ENCODE measurements around the gene LGR6.
"Not testable (repeated sequence)": the region's sequence is repeated elsewhere in the genome, so short reads cannot be mapped to it uniquely, and the experiment has no call there.

The LGR6 gene, protein sequence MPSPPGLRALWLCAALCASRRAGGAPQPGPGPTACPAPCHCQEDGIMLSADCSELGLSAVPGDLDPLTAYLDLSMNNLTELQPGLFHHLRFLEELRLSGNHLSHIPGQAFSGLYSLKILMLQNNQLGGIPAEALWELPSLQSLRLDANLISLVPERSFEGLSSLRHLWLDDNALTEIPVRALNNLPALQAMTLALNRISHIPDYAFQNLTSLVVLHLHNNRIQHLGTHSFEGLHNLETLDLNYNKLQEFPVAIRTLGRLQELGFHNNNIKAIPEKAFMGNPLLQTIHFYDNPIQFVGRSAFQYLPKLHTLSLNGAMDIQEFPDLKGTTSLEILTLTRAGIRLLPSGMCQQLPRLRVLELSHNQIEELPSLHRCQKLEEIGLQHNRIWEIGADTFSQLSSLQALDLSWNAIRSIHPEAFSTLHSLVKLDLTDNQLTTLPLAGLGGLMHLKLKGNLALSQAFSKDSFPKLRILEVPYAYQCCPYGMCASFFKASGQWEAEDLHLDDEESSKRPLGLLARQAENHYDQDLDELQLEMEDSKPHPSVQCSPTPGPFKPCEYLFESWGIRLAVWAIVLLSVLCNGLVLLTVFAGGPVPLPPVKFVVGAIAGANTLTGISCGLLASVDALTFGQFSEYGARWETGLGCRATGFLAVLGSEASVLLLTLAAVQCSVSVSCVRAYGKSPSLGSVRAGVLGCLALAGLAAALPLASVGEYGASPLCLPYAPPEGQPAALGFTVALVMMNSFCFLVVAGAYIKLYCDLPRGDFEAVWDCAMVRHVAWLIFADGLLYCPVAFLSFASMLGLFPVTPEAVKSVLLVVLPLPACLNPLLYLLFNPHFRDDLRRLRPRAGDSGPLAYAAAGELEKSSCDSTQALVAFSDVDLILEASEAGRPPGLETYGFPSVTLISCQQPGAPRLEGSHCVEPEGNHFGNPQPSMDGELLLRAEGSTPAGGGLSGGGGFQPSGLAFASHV

DNA sequence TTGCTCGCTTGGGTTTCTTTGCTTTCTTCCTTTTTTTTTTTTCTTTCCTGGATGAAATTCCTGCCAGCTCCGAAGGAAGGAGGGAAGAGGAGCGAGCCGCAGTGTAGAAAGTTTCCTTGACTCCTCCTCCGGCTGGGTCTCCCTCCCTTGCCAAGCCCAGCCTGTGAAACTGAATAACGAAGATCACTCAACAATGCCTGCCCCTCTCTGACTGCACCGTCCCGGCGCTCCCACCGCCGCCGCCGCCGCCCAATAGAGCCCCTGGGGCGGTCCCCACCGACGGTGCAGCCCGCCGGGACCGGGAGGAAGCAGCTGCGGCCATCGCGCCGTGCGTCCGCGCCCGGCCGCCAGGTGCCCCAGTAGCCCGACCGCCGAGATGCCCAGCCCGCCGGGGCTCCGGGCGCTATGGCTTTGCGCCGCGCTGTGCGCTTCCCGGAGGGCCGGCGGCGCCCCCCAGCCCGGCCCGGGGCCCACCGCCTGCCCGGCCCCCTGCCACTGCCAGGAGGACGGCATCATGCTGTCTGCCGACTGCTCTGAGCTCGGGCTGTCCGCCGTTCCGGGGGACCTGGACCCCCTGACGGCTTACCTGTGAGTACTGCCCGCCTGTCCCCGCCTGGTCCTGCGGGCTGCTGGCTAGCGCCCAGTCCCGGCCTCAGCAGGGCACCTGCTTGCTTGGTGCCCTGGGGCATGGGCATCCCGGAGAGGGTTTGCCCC lies at the start of gene LGR6:
TSS of gene LGR6 (plus strand) at position 186 of the 714 bp plus-strand sequence. CDS start at position 377, 191 bp downstream.
- in situ Hi-C loops (cut with MboI; ENCODE audit: low sequenced_read_pairs): loop anchor here (10.0 kb wide), 1 partner anchor 121 kb away; no protein-coding TSS in a partner anchor

DNA sequence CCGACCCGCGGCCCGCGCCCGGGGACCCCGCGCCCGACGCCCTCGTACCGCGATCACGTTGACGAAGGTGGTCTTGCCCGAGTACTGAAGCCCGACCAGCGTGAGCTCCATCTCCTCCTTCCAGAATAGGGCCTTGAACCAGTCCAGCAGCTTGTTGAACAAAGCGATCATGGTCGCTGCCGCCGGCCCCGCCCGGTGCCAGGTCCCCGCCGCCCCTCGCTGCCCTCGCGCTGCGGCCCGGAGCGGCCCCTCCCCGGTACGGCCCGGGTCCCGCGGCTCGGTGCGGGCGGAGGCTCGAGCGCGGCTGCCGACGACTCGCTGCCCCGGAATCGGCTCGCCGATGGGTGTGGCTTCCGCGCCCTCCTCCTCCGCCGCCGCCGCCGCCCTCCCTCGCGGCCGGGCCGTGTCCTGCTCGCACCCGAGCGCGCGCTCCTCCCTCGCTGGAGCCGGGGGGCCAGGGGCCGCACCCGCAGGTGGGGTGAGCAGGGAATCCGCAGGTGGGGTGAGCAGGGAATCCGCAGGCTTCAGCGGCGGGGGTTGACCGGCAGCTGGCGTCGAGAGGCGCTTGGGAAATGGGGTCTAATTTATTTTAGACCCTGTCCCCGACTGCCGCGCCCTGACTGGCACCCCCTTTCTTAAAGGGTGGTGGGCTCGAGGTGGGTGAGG lies 49.1 kb upstream of the LGR6 start, which contains the start of gene ARL8A:
TSS of gene ARL8A (minus strand) at position 336 of the 666 bp plus-strand sequence. CDS start at position 171, 165 bp downstream.
- in situ Hi-C loops (cut with MboI; ENCODE audit: low sequenced_read_pairs): no loop called here

DNA sequence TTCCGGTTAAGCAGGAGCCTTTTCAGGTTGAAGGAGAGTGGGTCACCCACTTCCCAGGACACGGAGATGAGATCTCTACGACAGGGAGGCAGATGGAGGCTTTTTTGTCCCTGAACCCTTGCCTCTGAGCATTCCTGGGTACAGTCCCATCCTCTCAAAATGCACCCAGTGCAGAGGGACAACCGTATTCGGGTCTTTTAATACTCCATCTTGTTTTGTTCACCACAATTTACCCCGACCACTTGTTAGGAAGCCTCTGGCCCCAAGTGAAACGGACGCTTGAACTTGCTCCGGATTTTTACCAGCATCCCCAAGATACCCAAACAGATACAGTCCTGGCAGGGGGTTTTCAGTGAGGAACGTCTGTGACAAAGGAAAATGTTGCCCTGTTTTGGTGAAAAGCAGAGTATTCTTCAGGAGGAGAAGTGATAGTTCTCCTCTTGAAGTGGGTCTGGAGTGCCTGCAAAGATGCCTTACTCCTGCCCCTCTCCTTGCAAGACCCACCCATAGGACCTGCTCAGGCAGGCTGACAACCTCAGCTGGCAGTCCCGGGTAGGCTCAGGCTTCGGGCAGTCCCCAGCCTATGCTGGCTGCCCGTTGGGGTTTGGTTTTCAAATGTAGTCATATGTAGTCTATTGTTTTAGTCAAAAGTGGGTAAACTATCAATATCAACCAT lies 48.4 kb upstream of the LGR6 start:
- in situ Hi-C loops (cut with MboI; ENCODE audit: low sequenced_read_pairs): no loop called here

DNA sequence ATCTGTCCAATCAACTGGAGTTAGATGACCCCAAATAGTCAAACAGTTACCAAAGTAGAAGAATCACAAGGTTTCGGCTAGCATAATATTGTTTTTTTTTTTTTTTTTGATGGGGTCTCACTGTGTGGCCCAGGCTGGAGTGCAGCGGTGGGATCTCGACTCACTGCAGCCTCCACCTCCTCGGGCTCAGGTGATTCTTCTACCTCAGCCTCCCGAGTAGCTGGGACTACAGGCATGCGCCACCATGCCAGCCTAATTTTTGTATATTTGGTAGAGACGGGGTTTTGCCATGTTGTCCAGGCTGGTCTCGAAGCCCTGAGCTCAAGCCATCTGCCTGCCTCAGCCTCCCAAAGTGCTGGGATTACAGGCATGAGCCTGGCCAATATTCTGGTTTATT lies 47.9 kb upstream of the LGR6 start:
- in situ Hi-C loops (cut with MboI; ENCODE audit: low sequenced_read_pairs): not testable (repeated sequence)

DNA sequence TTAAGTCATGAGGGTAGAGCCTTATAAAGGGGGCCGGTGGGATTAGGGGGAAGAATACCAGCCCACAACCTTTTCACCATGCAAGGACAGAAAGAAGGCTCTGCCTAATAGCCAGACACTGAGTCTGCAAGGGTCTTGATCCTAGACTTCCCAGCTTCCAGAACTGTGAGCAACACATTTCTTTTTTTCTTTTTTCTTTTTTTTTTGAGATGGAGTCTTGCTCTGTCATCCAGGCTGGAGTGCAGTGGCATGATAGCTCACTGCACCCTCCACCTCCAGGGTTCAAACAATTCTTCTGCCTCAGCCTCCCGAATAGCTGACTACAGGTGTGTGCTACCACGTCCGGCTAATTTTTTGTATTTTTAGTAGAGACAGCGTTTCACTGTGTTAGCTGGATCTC lies 47.3 kb upstream of the LGR6 start:
- in situ Hi-C loops (cut with MboI; ENCODE audit: low sequenced_read_pairs): no loop called here

DNA sequence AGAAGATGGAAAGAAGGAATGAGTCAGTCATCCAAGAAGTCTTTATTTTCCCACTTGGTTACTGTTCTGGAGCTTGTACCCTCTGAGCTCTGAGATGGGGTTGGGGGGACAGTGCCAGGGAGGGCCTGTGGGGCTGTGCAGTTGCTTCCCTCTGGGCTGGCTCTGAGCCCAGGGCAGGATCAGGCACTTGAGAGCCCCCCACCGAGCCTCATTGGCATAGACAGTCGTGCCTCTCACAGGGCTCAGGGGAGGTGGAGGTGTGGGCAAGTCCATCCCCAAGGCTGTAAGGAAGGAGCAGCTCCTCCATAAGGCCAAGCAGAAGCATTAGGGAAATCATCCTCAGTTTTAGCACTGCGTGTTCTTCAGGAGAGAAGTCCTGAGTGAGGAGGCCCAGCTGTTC lies 46.6 kb upstream of the LGR6 start:
- in situ Hi-C loops (cut with MboI; ENCODE audit: low sequenced_read_pairs): no loop called here

DNA sequence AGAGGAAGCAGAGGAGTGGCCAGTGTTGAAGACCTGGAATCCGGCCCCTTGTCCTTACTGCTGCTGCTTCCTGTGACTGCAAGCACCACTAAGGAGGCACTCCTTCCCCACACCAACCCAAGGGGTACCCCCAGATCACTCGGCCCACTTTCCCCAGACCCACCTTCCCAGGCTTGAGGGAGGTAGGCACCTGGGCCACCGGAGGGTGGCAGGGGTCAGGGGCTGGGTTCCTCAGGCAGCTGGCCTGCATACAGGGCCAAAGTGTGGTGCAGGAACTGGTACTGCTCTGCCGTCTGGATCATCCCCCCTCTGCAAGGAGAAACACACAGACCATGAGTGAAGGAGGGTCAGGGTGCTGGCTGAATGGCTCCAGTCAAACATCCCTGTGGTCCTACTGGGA lies 45.2 kb upstream of the LGR6 start:
- in situ Hi-C loops (cut with MboI; ENCODE audit: low sequenced_read_pairs): no loop called here

DNA sequence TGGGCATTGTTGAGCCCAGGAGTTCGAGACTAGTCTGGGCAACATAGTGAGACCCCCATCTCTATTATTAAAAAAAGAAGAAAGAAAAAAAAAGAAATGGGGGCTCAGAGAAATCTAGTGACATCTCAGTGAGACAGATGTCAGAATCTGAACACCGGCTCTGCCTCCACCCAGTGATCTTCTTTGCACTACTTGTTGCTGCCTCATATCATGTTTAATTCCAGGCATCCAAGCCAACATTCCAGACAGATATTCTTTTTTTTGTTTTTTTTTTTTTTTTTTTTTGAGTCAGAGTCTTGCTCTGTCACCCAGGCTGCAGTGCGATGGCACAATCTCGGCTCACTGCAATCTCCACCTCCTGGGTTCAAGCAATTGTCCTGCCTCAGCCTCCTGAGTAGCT lies 44.0 kb upstream of the LGR6 start:
- in situ Hi-C loops (cut with MboI; ENCODE audit: low sequenced_read_pairs): no loop called here

DNA sequence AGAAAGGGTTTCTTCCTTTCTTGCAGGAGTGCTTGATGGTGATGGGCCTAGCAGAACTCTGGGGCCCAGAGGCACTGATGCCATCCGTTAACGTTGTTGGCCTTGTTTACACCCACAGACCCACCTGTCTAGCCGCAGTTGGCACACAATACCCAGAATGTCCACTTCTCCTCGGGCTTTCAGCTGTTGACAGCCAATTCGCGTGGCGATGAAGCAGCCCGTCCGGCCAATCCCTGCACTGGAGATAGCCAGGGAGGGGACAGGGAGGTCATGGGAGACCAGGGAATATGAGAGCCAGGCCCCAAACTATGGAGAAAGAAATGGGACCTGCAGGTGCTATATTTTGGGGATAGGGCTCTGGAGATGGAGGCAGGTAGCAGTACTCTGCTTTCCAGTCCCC lies 43.4 kb upstream of the LGR6 start:
- in situ Hi-C loops (cut with MboI; ENCODE audit: low sequenced_read_pairs): no loop called here

DNA sequence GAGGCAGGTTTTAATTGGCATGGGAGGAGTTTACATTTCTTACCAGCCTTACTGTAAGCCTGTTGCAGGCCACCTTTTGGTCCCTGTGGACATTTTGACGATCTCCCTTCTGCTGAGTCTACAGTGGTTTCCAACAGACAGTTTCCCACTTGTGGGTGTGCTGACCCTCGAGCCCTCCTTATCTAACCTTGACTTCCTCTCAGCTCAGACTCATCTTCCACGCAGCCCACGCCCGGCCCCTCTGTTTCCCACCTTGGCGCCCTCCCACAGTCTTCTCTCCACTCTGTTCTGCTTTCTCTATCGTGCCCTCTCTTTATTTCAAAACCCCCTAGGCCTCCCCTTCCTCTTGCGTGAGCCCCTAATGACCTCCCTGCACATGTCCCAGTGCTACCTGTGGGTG lies 43.0 kb upstream of the LGR6 start:
- in situ Hi-C loops (cut with MboI; ENCODE audit: low sequenced_read_pairs): no loop called here

DNA sequence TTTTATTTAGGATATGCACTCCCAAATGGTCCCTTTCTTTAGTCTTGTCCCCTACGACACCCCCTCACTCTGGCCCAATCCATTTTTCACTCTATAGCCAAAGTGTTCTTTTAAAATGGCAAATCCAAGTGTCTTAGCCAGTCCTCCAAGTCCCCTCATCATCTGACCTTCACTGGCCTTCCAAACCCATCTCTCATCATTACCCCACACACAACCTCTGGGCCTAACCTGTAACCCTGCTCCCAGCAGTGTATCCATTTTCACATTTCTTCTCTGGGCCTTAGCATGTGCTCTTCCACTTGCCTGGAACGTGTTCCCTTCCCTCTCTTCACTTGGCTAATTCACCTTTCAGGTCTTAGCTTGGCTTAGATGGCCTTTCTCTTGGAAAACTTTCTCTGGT lies 42.6 kb upstream of the LGR6 start:
- in situ Hi-C loops (cut with MboI; ENCODE audit: low sequenced_read_pairs): no loop called here

DNA sequence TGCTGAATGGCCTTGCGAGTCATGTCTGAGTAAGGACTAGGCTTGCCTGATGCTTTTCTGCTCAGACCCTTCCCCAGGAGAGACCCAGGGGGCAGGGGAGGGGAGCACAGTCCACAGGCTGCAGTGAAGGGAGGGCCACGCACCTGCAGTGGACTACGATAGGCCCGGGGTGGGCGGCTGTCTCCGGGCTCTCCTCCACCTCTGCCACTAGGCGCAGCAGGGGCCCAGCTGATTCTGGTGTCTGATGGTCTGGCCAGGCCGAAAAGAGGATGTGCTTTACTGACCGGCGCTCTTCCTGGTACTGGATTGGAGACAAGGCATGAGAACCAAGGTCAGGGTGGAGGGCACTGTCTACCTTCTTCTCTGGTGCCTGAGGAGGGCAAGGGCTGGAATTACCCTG lies 41.2 kb upstream of the LGR6 start:
- in situ Hi-C loops (cut with MboI; ENCODE audit: low sequenced_read_pairs): no loop called here

DNA sequence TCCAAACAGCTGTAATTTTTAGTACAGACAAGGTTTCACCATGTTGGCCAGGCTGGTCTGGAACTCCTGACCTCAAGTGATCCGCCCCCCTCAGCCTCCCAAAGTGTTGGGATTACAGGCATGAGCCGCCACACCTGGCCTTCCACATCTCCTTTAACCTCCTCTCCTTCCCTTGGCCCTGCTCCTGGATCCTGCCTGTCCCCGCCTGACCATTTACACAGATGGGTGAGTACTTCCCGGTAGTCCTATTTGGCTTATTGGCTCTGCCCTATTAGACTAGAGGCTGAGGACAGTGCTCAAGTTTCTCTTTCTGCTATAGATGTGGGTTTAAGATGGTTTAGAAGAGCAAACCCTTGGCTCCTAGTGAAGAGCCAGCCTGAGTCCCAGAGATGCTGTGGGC lies 40.3 kb upstream of the LGR6 start:
- in situ Hi-C loops (cut with MboI; ENCODE audit: low sequenced_read_pairs): no loop called here

DNA sequence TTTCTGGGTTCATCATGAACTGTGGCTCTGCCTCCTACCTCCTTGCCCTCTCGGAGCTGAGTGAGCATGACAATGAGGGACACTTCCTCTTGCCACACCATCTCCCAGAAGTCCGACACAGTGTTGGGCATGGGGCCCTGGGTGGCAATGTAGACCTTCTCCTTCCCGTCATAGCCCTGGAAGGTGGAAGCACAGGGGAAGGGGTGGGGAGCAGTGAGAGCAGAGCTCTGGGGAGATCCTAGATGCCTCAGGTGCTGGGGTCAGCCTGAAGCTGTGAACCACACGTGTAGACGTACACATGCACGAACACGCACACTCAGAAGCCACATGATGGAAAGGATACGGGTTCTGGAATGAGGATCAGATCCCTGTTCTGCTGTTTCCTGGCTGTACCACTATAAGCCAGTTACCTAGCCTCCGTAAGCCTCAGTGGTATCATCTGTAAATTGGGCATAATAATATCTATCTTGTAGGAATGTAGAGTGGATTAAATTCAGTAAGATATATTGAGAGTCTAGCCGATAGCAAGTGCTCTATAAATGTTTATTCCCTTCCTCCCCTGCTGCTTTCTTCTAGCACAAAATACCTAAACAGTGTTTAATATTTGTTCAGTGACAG lies 39.3 kb upstream of the LGR6 start:
- in situ Hi-C loops (cut with MboI; ENCODE audit: low sequenced_read_pairs): no loop called here

DNA sequence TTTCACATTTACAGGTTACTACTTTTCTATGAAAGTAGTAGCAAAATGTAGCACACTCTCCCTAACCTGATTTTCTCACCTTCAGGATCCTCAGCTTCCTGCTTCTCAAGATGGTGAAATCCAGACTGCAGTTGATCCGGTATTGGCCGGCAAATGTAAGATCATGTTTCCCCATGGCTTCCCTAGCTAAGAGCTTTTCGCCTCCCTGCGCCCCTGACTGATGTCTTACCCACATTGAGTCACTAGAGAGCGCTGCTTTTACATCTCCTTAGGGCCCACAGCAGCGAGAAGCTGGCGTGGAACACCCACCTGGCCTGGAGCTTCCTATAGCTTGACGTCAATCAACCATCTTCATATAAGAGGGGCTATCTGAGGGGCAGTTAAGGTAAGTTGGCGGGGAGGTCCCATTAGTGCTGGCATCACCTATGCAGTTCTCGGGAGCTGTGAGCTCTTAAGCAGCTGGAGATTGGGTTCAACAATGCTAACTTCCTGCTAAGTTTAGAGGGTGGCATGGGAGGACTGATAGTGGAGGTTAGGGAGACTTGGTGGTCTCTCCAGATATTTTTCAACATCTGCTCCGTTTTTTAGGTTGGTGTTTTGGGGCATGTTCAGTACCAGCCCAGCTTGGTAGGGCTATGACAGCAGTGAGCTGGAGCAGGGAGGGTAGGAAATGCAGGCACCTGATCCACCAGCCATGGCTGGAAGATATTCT lies 38.7 kb upstream of the LGR6 start:
- in situ Hi-C loops (cut with MboI; ENCODE audit: low sequenced_read_pairs): no loop called here

DNA sequence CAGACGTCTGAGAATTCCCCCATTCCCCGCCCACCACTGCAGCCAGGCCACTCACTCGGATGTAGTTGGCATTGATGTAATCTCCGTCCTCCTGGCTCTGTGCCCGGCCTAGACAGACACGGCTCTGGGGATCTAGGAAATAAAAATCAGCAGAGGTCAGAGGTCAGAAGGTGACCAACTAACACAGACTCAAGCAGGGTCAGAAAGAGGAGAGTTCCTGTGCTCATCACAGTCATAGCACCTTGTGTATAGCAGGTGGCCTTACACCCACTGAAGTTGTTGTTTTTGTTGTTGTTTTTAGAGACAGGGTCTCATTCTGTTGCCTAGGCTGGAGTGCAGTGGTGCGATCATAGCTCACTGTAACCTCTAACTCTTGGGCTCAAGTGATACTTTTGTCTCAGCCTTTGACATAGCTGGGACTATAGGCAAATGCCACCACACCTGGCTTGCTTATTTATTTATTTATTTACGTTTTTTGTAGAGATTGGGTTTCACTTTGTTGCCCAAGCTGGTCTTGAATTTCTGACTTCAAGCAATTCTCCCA lies 38.0 kb upstream of the LGR6 start:
- in situ Hi-C loops (cut with MboI; ENCODE audit: low sequenced_read_pairs): no loop called here

DNA sequence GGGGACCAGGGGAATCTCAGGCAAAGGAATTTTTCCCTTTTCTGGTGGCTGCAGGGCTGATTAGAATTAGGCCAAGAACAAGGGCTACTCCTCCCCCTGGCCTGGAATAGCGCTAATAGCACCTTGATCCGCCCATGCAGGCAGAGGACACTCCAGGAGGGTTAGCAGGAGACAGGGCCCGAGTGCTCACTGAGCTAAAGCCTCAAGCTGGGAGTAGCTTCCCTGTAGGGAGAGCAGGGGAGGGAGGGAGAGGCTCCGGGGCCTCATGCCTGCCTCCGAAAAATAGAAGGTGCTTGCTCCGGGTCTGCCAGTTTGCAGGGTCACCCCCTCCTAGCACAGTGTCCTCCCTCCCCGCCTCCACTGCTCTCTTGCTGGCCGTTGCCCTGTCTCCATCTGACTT lies 37.0 kb upstream of the LGR6 start:
- in situ Hi-C loops (cut with MboI; ENCODE audit: low sequenced_read_pairs): no loop called here

DNA sequence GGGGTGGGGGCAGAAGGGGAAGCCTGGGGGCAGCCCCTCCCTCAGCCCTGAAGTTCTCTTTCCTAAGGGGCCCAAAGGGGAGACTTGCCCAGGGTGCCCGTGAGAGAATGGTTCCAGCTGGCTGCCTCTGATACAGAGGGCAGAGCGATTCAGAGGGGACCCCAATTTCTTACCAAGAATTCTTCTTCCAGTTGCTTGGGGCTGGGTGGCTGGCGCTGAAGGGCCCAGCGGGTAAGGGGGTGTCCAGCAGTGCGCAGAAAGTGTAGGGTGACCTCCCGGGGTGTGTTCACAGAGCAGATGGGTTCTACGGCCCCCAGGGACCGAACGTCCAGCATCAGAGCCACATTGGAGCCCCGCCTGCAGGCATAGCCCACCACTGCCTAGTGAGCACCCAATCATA lies 35.7 kb upstream of the LGR6 start:
- in situ Hi-C loops (cut with MboI; ENCODE audit: low sequenced_read_pairs): no loop called here

Data from HL-60/S4 (cell line).